Activated CD8-positive, alpha-beta memory T cell treated with anti-CD3 and anti-CD28 coated beads, Interleukin-2, amount 50 U/mL, for 24 hours (primary cell): ENCODE measurements around the gene ADARB2.
"Not testable (repeated sequence)": the region's sequence is repeated elsewhere in the genome, so short reads cannot be mapped to it uniquely, and the experiment has no call there.

ENCODE experiments used
- DNase-seq: peaks from one replicate; pipeline ENCODE4 v3.0.0-alpha.2; 2020; ENCODE audit errors: extremely low read depth

The ADARB2 gene

DNA sequence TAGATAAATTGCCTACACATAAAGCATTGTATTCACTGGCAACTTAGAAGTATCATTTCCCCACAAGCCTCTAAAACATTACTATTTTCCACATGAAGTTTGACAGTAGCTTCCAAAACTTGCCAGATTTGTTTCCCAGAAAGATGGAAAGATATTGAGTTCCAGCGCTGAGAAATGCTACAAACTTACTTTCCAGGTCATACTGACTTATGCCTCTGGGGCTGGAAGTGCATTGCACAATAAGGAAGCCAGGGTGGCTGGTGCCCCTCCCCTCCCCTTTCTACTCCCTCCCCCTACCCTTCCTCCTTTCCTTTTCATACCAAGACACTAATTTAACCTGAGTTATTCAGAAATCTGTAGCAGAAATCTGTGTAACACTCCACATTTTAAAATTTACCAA is 468.5 kb downstream of the ADARB2 start:
- no peak for DNase-seq

DNA sequence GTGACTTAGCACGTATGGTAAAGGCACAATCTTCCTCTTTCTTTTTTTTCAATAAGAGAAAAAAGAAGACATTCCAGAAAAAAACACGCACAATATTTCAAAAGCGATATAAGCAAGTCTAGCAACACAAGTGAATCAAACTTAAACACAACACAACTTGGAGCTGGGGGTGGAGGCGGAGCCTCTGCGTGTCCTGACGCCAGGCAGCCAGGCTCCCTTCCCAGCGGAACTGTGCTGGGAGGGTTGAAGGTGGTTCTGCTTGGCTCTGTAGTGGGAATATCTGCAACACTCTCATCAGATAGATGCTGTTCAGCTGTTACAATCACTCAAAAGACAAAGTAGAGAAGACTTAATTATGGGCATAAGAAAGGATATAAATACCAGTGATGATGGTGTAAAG is 469.8 kb downstream of the ADARB2 start:
- DNase-seq: no peak

- no peak for DNase-seq
Observed at GRCh38 chr10:1267148-1267547, 470.2 kb downstream of the ADARB2 start.

GRCh38 chr10:1266033-1266802 is 471.1 kb downstream of the ADARB2 start:
- DNase-seq: no peak

DNA sequence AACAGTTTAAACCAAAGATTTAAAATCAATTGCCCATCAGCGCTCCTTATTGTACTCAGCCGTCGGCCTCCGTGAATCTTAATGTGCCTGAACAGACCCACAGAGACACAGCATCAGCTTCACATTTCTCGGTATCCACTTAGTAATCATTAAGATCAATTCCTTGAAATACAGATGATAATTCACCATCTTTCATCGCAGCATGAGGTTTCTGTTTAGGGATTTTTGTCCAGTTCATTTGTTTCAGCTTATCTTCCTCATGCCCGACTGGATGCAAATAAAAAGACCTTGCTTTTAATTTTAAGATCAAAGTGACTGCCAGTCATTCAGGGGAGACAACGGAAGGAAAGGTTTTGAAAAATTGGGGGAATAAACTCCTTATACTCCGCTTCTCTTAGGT is 473.3 kb downstream of the ADARB2 start:
- no peak for DNase-seq

DNA sequence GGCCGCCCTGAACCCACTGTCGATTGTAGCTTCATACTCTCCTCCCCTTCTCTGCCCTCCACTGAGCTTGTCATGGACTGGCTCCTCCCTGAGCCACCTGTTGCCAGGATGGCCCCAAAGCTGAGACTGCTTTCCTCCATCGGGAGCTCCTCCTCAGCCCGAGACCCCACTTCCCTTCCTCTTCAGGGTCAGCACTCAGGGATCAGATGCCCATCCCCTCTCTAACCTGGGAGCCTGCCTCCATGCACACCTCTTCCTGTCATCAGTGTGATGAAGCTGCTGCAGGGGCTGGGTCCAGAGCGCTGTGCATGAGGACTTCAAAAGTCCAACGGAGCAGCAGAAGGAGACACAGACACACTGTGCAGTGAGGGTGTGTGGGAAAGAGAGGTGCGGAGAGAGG is 480.1 kb downstream of the ADARB2 start:
- no peak for DNase-seq

- no peak for DNase-seq
Observed at GRCh38 chr10:1256432-1256725, 480.9 kb downstream of the ADARB2 start.

DNA sequence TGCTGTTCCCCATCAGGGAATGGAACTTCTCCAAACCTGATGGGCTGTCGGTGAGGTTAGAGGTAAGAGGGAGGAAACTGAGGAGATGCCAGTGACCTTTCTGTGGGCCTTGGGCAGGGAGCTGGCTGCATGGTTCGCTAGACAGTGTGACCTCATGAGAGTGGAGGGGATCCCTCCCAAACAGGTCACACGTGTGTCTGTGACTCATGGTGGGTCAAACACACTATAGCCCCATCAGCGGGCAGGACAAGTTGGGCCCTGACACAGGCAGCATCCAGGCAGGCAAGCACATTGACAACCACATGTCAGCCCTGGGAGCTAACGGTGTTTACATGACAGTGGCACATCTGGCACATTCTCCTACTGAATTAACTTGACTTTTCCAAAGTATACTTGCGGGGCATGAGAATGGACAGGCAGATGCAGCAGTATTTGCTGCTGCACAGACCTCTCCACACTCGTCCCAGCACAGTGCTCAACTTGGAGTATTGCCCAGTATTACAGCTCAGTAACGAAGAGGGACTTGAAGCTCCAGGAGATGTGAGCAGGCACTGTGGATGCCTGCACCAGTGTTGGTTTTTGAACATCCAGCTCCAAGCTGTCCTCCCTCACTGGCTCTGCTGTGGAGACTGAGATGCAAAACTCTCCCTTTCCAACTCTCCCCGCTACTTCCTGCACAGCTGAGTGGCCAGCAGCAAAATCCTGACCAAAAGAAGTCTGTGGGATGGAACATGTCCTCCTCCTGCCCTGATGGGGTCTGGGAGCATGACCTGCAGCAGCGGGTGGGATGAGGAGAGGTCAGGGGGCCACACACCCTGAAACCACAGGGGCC is 481.5 kb downstream of the ADARB2 start:
- no peak for DNase-seq

GRCh38 chr10:1255118-1255517 is 482.2 kb downstream of the ADARB2 start:
- DNase-seq: no peak

- DNase-seq: no peak
Observed at GRCh38 chr10:1253523-1254353, 483.6 kb downstream of the ADARB2 start.

DNA sequence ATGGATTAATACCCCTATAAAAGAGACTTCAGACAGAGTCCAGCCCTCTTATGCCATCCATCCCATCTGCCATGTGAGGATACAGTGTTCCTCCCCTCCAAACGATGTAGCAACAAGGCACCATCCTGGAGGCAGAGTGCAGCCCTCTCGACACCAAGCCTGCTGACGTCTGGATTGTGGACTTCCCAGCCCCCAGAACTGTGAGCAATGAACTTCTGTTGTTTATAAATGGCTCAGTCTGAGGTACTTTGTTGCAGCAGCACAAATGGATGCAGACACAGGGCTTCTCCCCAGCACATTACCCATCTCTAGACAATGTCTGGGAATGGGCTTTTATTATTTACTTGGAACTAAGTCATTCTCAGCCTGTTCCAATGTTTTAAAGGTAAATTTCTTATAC is 485.6 kb downstream of the ADARB2 start:
- no peak for DNase-seq

GRCh38 chr10:1249142-1249920 is 488.0 kb downstream of the ADARB2 start:
- no peak for DNase-seq

DNA sequence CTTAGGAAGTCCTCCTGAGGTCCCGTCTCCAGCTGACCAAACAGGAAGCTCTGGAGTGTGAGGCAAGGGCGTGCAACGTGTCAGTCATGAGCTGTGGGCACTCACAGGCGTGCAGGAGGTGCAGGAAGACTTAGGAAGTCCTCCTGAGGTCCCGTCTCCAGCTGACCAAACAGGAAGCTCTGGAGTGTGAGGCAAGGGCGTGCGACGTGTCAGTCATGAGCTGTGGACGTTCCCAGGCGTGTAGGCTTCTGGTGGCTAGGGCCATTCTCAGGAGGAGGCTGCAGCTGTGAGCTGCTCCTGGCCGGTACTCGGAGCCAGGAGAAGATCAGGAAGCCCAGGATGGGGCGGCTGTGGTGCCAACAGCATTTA is 489.1 kb downstream of the ADARB2 start:
- DNase-seq: not testable (repeated sequence)

DNA sequence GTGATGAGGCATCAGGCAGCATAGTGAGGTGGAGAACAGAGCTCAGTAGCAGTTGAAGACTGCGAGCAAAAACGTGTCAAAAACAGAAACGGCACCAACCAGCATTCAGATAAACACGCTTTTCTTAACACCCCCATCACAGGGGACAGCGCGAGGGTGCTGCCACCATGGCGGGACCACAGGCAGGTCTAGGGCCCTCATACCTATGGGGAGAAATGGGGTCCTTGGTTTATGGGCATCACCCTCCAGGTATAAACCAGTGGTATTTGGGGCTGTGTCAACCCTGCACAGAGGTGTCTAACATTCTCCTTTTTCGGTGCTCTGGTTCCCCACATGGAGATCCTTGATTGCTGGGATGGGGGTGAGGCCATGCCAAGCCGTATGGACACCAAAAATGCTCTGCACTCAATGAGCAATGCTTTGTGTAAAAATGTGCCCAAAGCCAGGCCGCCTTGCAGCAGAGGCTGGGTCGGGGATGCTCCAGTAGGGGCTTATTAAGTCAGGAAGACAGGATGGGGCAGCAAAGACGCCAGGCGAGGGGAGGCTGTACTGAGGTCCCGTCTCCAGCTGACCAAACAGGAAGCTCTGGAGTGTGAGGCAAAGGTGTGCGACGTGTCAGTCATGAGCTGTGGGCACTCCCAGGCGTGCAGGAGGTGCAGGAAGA is 489.6 kb downstream of the ADARB2 start:
- no peak for DNase-seq

DNA sequence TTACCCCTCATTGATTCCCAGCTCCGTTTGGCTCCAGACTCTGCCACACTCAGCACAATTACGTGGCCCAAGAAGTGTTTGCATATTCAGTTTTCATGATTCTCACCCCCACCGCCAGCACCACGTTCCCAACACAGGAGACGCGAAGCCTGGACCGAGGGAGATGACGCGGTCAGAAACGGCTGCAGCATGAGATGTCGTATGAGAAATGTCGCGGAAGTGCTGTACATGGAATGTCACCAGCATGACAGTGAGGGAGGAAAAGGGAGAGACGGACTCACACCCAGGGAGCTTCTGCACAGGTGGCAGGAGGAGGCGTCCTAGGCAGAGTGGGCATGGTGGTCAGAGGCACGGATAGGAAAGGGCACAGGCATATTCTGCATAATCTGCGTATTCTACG is 492.8 kb downstream of the ADARB2 start:
- DNase-seq: no peak

DNA sequence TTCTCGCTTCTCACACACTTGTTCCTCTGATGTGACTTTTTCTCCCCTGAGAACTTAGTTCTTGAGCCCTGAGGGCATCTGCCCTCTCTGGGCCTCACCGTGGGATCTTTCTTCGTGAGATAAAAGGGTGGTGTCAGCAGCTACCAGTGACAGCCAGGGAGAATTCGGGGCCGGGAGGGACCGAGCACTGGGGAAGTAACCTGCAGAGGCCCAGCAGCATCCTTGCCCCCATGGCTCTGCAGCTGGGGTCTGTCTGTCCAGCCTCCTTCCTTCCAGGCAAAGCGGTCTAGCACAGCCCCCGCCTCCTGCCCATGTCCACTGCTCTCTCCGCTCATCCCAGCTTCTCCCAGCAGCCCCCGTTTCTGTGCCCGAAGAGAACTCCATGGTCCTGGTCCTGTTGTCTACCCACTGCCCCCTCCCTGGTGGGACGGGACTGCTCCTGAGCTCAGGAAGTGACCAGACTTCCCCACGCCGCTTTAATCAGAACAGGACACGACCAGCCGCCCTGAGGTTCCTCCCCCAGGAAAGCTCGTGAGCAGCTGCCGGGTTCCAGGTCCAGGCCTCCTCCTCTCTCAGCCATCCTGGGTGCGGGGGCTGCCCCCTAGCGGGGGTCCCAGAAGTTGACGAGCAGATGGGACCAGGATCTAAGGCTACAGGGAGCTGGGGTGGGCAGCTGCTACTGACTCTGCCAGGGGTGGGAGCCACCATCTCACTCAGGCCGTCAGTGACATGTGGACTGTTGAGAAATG is 493.7 kb downstream of the ADARB2 start:
- no peak for DNase-seq

- no peak for DNase-seq
Observed at GRCh38 chr10:1242975-1243374, 494.4 kb downstream of the ADARB2 start.

- no peak for DNase-seq
Observed at GRCh38 chr10:1241973-1242935, 495.1 kb downstream of the ADARB2 start.

DNA sequence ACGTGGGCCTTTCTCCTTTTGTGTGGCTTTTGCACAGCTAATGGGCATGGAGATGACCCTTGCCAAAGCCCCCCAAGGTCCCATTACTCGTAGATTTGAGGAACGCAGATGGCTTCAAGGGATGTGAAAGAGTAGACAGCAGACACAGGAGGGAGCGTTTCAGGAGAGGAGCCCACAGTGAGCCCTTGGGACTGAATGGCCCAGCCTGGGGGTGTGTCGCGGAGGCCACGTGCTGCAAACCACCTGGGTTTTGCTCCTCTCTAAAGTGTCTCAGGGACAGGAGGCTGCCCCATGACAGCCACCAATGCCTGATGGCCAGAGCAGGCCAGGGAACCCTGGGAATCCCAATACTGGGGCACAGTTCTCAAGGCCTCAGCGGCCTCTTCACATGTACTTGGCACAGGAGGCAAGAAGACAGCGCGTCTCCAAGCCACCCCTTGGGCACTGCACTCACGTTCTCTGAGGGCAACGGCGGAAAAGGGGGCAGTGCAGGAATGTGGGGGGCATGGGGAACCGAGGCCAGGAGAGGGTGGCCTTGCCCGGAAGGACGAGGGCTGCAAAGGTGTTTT is 495.9 kb downstream of the ADARB2 start:
- DNase-seq: no peak
